T47D (cell line): ENCODE data around the gene GSTT2B.
A peak's percentile ranks its signal among the peaks of the same experiment; 100 is the strongest.
"Not testable (repeated sequence)": the region's sequence is repeated elsewhere in the genome, so short reads cannot be mapped to it uniquely, and the experiment has no call there.

Source experiments
- DNase-seq, 2 experiments: peaks; one replicate each; pipeline versions ENCODE4 v3.0.0 to v3.0.0-alpha.2; 2011 to 2012; ENCODE audit warnings: low read depth in 1 of 2, low spot score in 1 of 2
- JUND ChIP-seq: IDR thresholded peaks from 2 replicates; pipeline ENCODE4 v1.6.1; 2012; ENCODE audit warnings: low read depth
- in situ Hi-C: cut with HindIII; loops from 2 replicates; pipeline ENCODE4 v1.10.0; 2016; ENCODE audit warnings: low sequenced_read_pairs, low pct_unique_long_range_greater_than_20kb

GSTT2B gene, protein sequence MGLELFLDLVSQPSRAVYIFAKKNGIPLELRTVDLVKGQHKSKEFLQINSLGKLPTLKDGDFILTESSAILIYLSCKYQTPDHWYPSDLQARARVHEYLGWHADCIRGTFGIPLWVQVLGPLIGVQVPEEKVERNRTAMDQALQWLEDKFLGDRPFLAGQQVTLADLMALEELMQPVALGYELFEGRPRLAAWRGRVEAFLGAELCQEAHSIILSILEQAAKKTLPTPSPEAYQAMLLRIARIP

DNA sequence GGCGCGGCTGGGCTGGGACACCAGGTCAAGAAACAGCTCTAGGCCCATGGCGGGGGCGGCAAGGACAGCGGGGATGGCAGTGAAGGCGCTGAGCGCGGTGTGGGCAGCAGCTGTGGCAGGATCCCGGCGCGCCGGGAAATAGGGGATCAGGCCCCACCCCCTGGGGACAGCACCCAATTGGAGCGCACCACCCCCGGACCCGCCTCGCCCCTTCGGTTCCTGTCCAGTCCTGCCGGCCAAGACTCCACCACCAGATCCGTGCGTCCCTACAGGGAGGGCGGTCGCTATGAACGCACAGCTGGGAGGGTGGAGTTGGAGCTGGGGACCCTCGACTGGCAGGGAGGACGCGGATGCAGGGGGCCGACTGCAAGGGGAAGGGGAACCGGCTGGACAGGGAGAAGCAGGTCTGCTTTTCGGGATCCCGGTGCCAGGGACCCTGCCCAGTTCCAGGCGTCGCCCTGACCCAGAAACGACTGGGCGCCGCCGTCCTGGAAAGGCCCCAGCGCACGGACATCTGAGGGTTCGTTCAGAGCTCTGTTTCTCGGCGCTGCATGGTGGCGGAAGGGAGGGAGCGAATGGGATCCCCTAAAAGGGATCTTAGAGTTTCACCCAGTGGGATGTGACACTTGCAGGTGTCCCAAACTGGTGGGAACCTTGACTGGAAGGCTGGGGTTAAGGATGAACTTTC is at the start of gene GSTT2B:
Gene GSTT2B, minus strand, starts transcription at position 112 of the 688 bp plus-strand sequence. Its CDS starts 64 bp downstream, at position 48.
- DNase-seq, in situ Hi-C loops: not testable (repeated sequence)

DNA sequence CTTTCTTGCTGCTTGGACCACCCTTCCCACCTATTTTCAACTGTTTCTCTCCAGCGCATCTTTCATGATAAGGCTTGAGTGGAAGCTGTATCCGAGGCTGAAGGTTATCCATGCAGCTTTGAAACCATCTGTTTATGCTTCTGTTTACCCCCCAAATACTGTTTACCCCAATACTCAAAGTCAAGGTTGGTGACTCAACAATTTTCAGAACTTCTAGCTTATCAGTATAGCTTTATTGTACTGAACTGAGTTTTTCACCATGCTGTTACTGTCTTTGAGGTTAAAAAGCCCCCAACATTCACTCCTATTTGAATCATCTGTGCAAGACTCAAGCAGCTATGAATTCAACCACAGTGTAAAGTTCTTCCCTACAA is 49.0 kb upstream of the GSTT2B start:
- no peak for TF ChIP-seq JUND
- DNase-seq = no peak
- in situ Hi-C loops = no loop called here

DNA sequence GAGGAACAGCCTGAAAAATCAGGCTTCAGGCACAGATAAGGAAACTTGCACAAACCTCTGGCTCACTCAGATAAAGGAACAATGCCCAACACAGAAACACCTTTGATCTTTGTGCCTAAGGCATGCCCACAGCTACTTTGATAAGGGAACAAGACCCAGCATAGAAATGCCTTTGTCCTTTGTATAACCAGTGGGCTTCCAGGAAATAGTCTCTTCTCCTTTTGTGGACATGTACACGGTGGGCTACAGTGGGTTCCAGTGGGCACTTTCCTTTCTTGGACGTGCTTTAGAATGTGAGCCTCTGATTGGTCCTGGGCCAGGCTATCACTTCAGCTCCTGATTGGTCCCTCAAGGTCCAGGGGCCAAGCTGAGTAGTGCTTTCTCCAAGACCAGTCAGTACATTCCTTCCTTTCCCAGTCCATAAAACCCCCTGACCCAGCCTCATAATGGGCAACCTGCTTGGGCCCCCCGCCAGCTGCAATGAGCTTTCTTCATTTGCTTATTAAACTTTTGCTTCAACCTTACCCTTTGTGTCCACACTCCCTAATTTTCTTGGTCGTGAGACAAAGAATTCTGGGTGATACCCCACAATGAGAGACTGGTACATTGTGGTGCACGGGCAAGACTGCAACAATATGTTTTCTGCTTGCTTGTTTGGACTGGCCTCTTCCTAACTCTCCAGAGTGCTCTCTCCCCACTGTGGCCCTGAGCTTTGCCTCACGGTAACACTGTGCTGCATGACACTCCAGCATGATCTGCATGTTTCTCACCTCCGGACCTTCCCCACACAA is 48.4 kb upstream of the GSTT2B start:
- in situ Hi-C loops = no loop called here
- no peak for DNase-seq
- no peak for TF ChIP-seq JUND

DNA sequence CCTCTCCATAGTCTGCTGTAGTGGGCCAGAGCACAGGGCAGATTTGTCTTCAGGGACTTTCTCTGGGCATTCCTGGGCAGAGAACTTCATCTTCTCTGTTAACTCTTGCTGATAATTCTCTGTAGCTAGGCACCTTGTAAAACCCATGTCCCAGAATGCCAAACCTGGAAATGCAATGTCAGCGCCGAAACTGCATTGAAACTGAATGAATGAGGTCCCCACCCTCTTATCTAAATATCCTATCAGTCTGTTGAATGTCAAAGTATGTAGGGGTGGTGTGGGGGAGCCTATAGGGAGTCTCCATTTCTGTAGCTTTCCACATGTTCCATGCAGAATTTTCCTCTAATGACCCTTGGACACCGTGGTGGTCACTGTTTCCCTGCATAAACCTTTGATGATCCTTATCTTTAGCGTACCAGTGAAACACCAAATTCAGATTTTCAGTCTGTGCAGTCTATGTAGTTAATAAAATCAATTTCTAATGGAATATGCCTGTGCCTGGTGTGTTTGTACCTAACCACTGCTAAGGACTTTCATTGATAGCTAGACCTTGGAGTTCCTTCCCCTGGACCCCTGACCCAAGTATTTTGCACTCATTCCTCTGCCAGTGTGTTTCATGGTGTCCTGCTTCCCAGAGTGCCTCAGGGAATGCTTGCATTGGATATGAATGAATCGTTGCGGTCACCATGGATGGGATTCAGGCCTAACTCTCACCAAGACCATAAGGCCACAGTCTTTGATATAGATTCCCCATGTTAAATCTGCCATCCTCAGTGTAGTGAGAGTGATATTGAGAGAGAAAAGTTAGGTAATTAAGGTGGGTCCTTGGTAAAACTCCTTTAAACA is 47.6 kb upstream of the GSTT2B start:
- TF ChIP-seq JUND = no peak
- no peak for DNase-seq
- in situ Hi-C loops = no loop called here

DNA sequence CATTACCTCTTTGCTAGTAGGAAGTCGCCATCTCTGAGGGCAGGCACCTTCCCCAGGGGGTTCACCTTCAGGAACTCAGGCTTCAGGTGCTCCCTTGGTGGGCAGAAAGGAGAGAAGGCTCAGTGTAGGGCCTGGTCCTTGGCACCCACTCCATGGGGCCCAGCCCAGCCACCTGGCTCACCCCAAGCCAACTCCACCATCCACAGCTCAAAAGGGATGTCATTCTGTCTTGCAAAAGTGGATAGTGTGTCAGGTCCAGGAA is 47.0 kb upstream of the GSTT2B start:
- in situ Hi-C loops = no loop called here
- no peak for DNase-seq
- no peak for TF ChIP-seq JUND

DNA sequence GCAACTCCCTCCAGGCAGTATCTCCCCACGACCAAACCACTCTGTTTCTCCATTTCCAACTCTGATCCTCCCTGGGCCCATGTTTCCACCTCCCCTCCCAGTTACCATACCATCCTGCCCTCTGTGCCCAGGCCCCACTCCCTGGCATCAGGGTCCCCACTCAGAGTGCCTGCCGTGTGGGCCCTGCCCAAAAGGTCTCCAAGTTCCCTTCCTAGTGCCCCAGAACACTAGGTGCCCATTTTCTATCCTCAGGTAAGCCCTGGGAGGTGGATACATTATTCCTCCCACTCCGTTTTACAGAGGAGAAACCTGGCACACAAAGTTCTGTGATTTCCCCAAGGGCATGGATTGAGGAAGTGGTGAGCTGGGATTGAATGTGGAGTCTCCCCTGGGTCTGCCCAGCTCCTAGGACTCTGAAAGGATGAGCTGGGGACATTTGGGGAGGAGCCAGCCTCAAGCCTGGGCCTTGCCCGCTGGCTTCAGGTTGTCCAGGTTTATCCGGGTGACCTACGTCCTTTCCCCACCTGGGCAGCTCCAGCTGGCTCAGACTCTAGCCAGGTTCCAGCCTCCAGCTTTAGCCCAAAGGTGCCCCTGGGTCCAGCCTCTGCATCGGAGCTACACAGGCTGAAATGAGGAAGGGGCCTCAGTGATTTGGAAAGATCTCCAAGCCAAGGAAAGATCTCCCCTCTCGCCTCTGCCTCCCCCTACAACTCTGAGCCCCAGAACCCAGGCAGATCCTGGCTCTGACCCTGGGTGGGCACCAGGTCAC is 46.4 kb upstream of the GSTT2B start:
- no peak for TF ChIP-seq JUND
- in situ Hi-C loops = no loop called here
- DNase-seq = peak in 1 of 2 experiments; percentile 29

DNA sequence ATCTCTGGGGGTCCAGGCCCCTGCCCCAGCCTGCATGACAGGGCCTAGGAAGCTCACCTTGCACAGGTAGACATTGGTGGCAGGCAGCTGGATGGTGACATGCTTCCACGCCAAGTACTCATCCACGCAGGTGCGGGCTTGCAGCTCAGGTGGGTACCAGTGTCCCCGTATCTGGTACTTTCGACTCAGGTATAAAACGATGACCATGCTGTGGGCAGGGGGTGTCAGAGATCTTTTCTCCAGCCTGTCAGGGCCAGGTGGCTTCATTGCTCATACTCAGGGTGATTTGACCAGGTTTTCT is 45.9 kb upstream of the GSTT2B start:
- DNase-seq = no peak
- in situ Hi-C loops = no loop called here
- TF ChIP-seq JUND = no peak

DNA sequence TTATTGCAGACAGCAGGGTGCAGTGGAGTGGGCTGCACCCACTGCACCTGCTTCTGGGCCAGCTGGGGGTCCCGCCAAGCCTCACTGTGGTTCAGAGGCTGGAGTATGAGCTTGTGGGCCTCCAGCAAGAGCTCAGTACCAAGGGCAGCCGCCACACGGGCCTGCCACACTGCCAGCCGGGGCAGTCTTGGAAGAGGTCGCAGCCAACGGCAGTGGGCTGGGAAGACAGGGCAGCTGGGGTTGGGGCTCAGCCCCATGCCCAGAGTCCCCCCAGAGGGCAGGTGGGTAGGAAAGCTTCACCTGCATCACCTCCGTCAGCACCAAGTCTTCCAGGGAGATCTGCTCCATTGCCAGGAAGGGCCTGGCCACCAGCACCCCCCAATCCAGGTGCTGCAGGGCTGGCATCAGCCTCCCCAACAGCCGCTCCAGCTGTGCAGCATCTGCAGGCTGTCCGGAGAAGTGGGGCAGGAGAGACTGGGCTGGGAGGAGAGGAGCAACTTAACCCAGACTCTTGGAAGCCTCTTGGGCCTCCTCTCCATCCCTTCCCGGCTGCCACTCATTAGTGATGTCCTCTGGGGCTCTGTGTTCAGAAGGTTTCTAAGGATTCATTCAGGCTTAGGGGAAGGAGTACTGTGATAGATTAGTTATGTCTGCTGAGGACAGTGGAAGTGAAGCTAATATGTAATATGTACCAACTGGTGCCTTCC is 45.4 kb upstream of the GSTT2B start:
- no peak for DNase-seq
- no peak for TF ChIP-seq JUND
- in situ Hi-C loops = no loop called here

DNA sequence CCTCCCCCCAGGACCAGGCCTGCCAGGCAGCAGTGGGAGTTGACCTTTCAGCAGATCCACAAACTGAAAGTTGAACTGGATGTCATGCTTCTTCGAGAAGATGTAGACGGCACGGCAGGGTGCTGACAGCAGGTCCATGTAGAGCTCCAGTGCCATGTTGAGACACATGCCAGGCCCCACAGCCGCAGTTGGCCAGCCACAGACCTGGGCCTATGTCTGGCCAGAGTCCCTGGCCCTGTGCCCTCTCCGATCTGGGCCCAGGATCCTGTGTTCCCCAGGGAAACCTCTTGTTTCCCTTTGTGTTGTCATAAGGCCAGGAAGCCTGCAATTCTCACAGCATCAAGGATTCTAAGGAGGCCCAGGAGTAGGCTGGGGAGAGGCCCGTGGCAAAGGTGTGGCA is 44.2 kb upstream of the GSTT2B start, which contains the start of gene GSTT4:
Gene GSTT4, minus strand, starts transcription at position 253 of the 400 bp plus-strand sequence. Its CDS starts 97 bp downstream, at position 156.
- DNase-seq = no peak
- in situ Hi-C loops = no loop called here
- no peak for TF ChIP-seq JUND

DNA sequence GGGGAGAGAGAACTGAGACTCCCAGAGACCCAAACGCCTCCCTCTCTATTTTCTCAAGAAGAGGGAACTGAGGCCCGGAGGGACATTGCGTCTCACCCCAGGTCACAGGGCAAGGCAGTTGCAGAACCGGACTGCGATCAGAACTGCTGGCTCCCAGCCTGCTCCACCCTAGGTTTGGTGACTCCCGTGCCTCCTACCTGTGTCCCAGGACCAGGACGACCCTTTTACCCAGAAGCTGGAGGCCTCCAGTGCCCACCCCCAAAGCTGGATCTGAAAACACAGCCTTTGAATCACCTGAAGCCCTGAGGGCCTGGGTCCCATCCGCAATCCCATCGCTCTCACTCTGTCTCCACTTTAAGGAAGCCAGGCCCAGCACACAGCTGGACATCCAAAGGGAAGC is 42.9 kb upstream of the GSTT2B start:
- no peak for DNase-seq
- in situ Hi-C loops = no loop called here
- no peak for TF ChIP-seq JUND

DNA sequence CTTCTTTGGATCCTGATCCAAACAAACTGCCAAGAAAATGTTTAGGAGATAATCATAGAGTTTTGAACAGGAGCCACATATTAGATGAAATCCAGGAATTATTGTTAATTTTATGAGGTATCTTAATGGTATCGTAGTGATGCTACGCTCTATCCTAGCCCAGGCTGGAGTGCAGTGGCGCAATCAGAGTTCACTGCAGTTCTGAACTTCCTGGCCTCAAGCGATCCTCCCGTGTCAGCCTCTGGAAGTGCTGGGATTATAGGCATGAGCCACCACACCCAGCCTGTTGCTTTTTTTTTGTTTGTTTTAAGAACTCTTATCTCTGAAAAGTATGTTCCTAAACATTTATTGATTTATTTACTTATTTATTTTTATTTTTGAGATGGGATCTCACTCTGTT is 41.9 kb upstream of the GSTT2B start:
- DNase-seq = no peak
- TF ChIP-seq JUND = no peak
- in situ Hi-C loops = no loop called here
